ENCODE data around the gene SORBS1.

Gene SORBS1

GRCh38 chr10:95403700-95404461 is 157.3 kb downstream of the SORBS1 start:
- H3K27ac ChIP-seq: no peak overlapping the region
- TF ChIP-seq ZFX (IDR thresholded peaks at IDR 0.05): no peak
- no peak for TF ChIP-seq CTCF (conservative IDR thresholded peaks at IDR 0.05)

- TF ChIP-seq ZFX (IDR thresholded peaks at IDR 0.05) (no peak), CTCF (conservative IDR thresholded peaks at IDR 0.05) (no peak)
- no peak overlapping the region for H3K27ac ChIP-seq
Measured at GRCh38 chr10:95401704-95402469, 159.3 kb downstream of the SORBS1 start.

GRCh38 chr10:95400787-95401186 is 160.4 kb downstream of the SORBS1 start:
- TF ChIP-seq CTCF (conservative IDR thresholded peaks at IDR 0.05): no peak
- no peak for TF ChIP-seq ZFX (IDR thresholded peaks at IDR 0.05)
- H3K27ac ChIP-seq: no peak overlapping the region

GRCh38 chr10:95399183-95399582 is 162.0 kb downstream of the SORBS1 start:
- TF ChIP-seq CTCF (conservative IDR thresholded peaks at IDR 0.05): no peak
- TF ChIP-seq ZFX (IDR thresholded peaks at IDR 0.05): no peak
- H3K27ac ChIP-seq: no peak overlapping the region

- TF ChIP-seq ZFX (IDR thresholded peaks at IDR 0.05): no peak
- TF ChIP-seq CTCF (conservative IDR thresholded peaks at IDR 0.05): no peak
- H3K27ac ChIP-seq: no peak overlapping the region
Measured at GRCh38 chr10:95397747-95398146, 163.4 kb downstream of the SORBS1 start.

- no peak for TF ChIP-seq CTCF (conservative IDR thresholded peaks at IDR 0.05)
- TF ChIP-seq ZFX (IDR thresholded peaks at IDR 0.05): no peak
- no peak overlapping the region for H3K27ac ChIP-seq
Measured at GRCh38 chr10:95395947-95396449, 165.2 kb downstream of the SORBS1 start.

All from C4-2B (cell line).